HUDEP-2 (cell line): Measurements from ENCODE around the gene KCTD16.

ENCODE experiments used
- DNase-seq, 76 experiments: peaks; one replicate each; lab custom pipeline; 2025; ENCODE audit not compliant: unreplicated experiment in 76 of 76; lab: John Stamatoyannopoulos, UW

The KCTD16 gene

GRCh38 chr5:144162686-144163085, 8.0 kb upstream of the KCTD16 start:
- DNase-seq, result no peak

- DNase-seq, result no peak
Observed at GRCh38 chr5:144166696-144167095, 4.0 kb upstream of the KCTD16 start.

GRCh38 chr5:144167998-144168397, 2.7 kb upstream of the KCTD16 start:
- DNase-seq, result no peak

- DNase-seq, result no peak
Observed at GRCh38 chr5:144169904-144170275, 783 bp upstream of the KCTD16 start.

GRCh38 chr5:144173766-144174165, 3.1 kb downstream of the KCTD16 start:
- no peak for DNase-seq

- no peak for DNase-seq
Observed at GRCh38 chr5:144177548-144177947, 6.9 kb downstream of the KCTD16 start.

GRCh38 chr5:144179226-144179625, 8.6 kb downstream of the KCTD16 start:
- DNase-seq, result no peak

GRCh38 chr5:144183254-144183889, 12.7 kb downstream of the KCTD16 start:
- peak in 3 of 76 experiments; percentile 0 to 6 (median 5) for DNase-seq

GRCh38 chr5:144187699-144188294, 17.1 kb downstream of the KCTD16 start:
- no peak for DNase-seq

GRCh38 chr5:144189800-144190429, 19.2 kb downstream of the KCTD16 start:
- DNase-seq, result peak in 1 of 76 experiments; percentile 11

GRCh38 chr5:144191531-144191930, 20.9 kb downstream of the KCTD16 start:
- DNase-seq, result no peak

GRCh38 chr5:144191998-144192397, 21.3 kb downstream of the KCTD16 start:
- DNase-seq, result peak in 15 of 76 experiments; percentile 2 to 28 (median 11)

GRCh38 chr5:144192661-144193060, 22.0 kb downstream of the KCTD16 start:
- DNase-seq, result no peak

GRCh38 chr5:144194144-144194543, 23.5 kb downstream of the KCTD16 start:
- DNase-seq, result no peak

- DNase-seq, result no peak
Observed at GRCh38 chr5:144195448-144195847, 24.8 kb downstream of the KCTD16 start.

- no peak for DNase-seq
Observed at GRCh38 chr5:144196612-144197011, 25.9 kb downstream of the KCTD16 start.

GRCh38 chr5:144198386-144198785, 27.7 kb downstream of the KCTD16 start:
- no peak for DNase-seq

GRCh38 chr5:144201588-144201987, 30.9 kb downstream of the KCTD16 start:
- DNase-seq, result no peak

GRCh38 chr5:144202072-144202471, 31.4 kb downstream of the KCTD16 start:
- no peak for DNase-seq

- DNase-seq, result no peak
Observed at GRCh38 chr5:144202726-144203125, 32.1 kb downstream of the KCTD16 start.

- peak in 20 of 76 experiments; percentile 1 to 30 (median 16) for DNase-seq
Observed at GRCh38 chr5:144203750-144204596, 33.3 kb downstream of the KCTD16 start.
